Measurements from ENCODE around the gene DSE.

Gene DSE

GRCh38 chr6:116445102-116445501 lies 74.4 kb downstream of the DSE start:
- Mint-ChIP-seq H3K36me3 (ENCODE audit: low read depth) (no peaks in the 10 kb centered on the region), H3K27me3 (ENCODE audit: low read depth) (no peaks in the 10 kb centered on the region), H3K9me3 (no peaks in the 10 kb centered on the region), H3K27ac (no peak overlapping the region), H3K4me3 (no peak overlapping the region), H3K4me1 (peaks cover 17% of the 10 kb centered on the region)
- TF ChIP-seq CTCF (IDR thresholded peaks at IDR 0.05; ENCODE audit: unreplicated experiment in 3 of 3) = no peak

DNA sequence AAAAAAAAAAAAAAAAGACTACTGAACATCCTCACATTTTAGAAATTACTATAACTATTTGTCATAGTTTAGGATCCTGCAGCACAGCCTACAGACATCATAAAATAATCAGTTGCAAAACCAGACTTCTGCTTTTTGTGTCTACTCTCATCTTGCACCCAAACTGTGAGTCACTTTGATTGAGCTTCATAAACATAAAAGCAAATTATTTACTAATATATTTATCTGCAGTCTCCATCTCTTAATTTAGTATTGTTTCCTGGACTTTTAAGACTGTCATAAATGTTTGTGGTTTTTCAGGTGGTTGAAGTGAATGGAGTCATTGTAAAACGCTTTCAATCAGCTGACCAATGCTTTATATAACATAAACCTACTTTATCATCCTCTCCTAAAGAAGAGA lies 75.7 kb downstream of the DSE start:
- Mint-ChIP-seq H3K27ac (no peak overlapping the region), H3K4me1 (peaks cover 10% of the 10 kb centered on the region), H3K27me3 (ENCODE audit: low read depth) (no peaks in the 10 kb centered on the region), H3K9me3 (no peaks in the 10 kb centered on the region), H3K36me3 (ENCODE audit: low read depth) (no peaks in the 10 kb centered on the region), H3K4me3 (no peak overlapping the region)
- no peak for TF ChIP-seq CTCF (IDR thresholded peaks at IDR 0.05; ENCODE audit: unreplicated experiment in 3 of 3)

- H3K27ac Mint-ChIP-seq = peak overlapping the region in 2 of 3 experiments; percentile 43 to 64
Observed at GRCh38 chr6:116447052-116447451, 76.3 kb downstream of the DSE start.

GRCh38 chr6:116447496-116448011 lies 76.8 kb downstream of the DSE start:
- Mint-ChIP-seq H3K4me1 (peaks cover 10% of the 10 kb centered on the region), H3K36me3 (ENCODE audit: low read depth) (no peaks in the 10 kb centered on the region), H3K4me3 (no peak overlapping the region), H3K27ac (peak overlapping the region; percentile 5 to 64 (median 41)), H3K27me3 (ENCODE audit: low read depth) (no peaks in the 10 kb centered on the region), H3K9me3 (no peaks in the 10 kb centered on the region)
- no peak for TF ChIP-seq CTCF (IDR thresholded peaks at IDR 0.05; ENCODE audit: unreplicated experiment in 3 of 3)

More at GRCh38 chr6:116447052-116447451, 76.3 kb downstream of the DSE start:
- H3K27me3 Mint-ChIP-seq (ENCODE audit: low read depth) = no peaks in the 10 kb centered on the region
- peaks cover 10% of the 10 kb centered on the region for H3K4me1 Mint-ChIP-seq
- TF ChIP-seq CTCF (IDR thresholded peaks at IDR 0.05; ENCODE audit: unreplicated experiment in 3 of 3) = no peak
- H3K9me3 Mint-ChIP-seq = no peaks in the 10 kb centered on the region
- no peak overlapping the region for H3K4me3 Mint-ChIP-seq
- no peaks in the 10 kb centered on the region for H3K36me3 Mint-ChIP-seq (ENCODE audit: low read depth)

GRCh38 chr6:116449565-116449964 lies 78.8 kb downstream of the DSE start:
- H3K27ac Mint-ChIP-seq = no peak overlapping the region
- peaks cover 3% of the 10 kb centered on the region for H3K27me3 Mint-ChIP-seq (ENCODE audit: low read depth)
- H3K4me1 Mint-ChIP-seq = peaks cover 10% of the 10 kb centered on the region
- no peak overlapping the region for H3K4me3 Mint-ChIP-seq
- no peaks in the 10 kb centered on the region for H3K9me3 Mint-ChIP-seq
- no peaks in the 10 kb centered on the region for H3K36me3 Mint-ChIP-seq (ENCODE audit: low read depth)
- TF ChIP-seq CTCF (IDR thresholded peaks at IDR 0.05; ENCODE audit: unreplicated experiment in 3 of 3) = no peak

GRCh38 chr6:116450185-116450710 lies 79.5 kb downstream of the DSE start:
- H3K4me1 Mint-ChIP-seq = peaks cover 10% of the 10 kb centered on the region
- no peaks in the 10 kb centered on the region for H3K9me3 Mint-ChIP-seq
- TF ChIP-seq CTCF (IDR thresholded peaks at IDR 0.05; ENCODE audit: unreplicated experiment in 3 of 3) = no peak
- no peak overlapping the region for H3K27ac Mint-ChIP-seq
- no peak overlapping the region for H3K4me3 Mint-ChIP-seq
- no peaks in the 10 kb centered on the region for H3K36me3 Mint-ChIP-seq (ENCODE audit: low read depth)
- H3K27me3 Mint-ChIP-seq (ENCODE audit: low read depth) = peaks cover 3% of the 10 kb centered on the region

All from nephron (organoid).